ENCODE data around the gene HEATR5A.
"Not testable (repeated sequence)": the region's sequence is repeated elsewhere in the genome, so short reads cannot be mapped to it uniquely, and the experiment has no call there.

HEATR5A gene

DNA sequence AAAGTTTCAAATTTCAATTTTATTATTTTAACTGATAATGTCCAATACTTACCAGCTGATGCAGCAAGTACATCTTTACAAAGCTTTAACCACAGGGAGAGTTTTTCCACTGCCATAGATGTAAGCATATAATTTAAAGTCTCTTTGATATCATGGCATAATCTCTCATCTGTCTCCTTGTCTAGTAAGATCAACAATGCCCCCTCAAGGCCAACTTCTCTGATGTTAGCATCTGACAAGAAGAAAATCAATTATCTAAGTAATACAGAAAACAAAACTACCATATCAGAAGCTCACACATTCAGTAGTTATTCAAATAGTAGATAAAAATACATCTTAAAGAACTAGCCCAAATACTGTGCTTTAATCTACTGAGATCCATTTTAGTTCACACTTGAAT is 94.2 kb downstream of the HEATR5A start:
- no peak for DNase-seq (ENCODE audit: low read depth)

DNA sequence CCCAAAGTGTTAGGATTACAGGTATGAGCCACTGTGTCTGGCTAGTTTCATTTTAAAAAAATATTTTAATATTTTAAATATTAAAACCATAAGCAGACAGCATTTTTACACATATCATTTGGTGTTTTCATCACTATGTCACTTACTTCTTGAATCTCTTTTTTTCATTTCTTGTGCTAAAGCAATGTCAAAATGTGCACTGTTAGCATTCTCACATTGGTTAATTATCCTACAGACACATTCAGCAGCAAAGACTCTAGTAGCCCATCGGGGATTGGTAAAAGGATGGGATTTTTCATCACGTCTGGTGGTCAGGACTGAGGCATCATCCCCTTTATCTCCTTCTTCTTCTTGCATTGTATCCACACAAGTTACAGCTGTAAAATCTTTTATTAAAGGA is 96.9 kb downstream of the HEATR5A start:
- DNase-seq (ENCODE audit: low read depth): no peak

DNA sequence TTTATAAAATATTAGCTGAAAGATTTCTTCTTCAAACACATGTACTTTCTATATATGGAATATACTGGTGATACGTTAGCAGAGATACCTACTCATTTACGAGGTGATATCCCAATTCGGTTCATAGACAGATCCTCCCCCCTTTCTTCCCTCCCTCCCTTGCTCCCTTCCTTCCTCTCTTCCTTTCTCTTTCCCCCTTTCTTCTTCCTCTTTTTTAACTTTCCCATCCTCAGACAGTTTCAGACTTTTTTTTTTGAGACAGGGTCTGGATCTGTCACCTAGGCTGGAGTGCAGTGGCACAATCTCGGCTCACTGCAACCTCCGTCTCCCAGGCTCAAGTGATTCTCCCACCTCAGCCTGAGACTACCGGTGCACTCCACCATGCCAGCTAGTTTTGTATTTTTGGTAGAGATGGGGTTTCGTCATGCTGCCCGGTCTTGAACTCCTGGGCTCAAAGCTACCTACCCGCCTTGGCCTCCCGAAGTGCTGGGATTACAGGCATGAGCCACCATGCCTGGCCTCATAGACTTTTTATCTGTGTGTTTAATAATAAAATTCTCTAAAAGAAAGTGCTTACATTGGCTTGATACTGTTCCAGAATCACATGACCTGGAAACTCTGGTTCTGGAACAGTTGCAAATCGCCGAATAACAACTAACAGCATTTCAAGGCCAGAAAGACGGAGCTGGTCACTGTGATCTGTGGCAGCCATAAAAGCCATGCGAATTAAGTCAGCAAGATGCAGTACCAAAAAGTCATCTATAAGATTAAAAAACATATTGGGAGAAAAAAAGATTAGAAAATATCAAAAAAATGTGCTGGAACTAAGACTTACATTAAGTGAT is 99.2 kb downstream of the HEATR5A start:
- DNase-seq (ENCODE audit: low read depth): no peak

DNA sequence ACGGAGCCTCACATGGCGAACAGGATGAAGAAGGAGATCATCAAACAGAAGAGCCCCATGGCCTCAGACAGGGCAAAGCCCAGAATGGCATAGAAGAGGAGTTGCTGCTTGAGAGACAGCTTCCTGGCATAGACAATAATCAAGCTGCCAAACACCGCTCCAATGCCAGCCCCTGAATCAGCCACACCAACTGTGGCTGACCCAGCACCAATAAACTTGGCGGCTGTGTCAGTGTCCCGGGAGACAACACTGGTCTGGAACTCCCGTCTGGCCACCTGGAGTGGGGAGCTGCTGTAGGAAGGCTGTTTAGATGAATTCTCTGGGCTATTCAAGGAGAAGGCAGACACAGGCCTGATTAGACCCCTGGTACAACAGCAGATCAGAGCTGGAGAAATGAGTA is 100.1 kb downstream of the HEATR5A start:
- no peak for DNase-seq (ENCODE audit: low read depth)

DNA sequence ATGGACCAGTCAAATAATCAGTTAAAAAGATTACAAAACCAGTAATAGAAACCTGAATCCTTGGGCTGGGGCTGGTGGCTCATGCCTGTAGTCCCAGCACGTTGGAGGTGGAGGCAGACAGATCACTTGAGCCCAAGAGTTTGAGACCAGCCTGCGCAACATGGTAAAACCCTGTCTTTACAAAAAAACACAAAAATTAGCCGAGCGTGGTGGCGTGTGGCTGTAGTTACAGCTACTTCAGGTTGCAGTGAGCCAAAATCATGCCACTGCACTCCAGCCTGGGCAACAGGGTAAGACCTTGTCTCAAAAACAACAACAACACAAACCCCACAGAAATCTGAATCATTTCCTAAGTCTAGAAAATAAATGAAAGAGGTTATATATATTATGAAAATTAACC is 100.6 kb downstream of the HEATR5A start:
- no peak for DNase-seq (ENCODE audit: low read depth)

DNA sequence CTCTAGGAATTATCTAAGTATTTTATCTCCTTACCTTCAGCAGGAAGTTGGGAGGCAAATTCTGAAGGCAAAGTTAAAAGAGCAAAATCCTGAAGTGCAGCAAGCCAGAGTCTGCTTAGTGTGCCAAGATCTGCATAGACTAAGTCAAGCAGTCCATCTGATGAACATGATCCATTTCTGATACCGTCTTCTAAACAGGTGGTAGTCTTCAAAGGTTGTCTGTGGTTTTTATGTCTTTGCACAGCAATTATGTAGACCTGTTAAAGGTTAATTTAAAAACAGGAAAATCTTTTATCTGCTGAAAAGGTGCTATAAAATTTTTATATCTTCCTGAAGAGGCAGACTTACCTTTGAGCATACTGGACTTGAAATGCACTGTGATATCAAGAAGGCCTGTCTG is 107.4 kb downstream of the HEATR5A start:
- no peak for DNase-seq (ENCODE audit: low read depth)

DNA sequence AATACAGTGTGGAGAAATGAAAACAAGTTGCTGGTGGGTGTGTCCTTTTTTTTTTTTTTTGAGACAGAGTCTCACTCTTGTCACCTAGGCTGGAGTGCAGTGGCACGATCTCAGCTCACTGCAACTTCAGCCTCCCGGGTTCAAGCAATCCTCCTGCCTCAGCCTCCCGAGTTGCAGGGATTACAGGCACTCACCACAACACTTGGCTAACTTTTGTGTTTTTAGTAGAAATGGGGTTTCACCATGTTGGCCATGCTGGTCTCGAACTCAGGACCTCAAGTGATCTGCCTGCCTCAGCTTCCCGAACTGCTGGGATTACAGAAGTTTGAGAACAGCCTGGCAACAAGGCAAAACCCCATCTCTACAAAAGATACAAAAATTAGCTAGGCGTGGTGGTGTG is 108.0 kb downstream of the HEATR5A start:
- not testable (repeated sequence) for DNase-seq (ENCODE audit: low read depth)

DNA sequence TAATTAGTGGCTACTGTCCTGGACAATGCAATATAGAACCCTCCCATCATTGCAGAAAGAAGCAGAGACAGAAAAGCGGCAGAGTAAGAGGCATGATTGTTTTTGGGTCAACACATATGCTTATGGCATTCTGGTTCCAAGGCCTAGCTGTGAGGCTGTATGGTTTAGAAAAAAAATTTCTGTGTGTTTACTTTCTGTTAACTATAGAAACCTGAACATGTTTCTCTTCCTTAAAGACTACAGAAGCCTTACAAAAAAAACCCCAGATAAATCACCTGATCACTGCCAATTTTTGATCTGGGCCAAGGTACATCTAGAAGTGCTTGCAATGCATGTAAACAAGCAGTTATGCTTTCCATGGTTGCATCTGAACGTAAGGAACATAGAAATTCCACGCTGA is 112.7 kb downstream of the HEATR5A start:
- DNase-seq (ENCODE audit: low read depth): no peak

DNA sequence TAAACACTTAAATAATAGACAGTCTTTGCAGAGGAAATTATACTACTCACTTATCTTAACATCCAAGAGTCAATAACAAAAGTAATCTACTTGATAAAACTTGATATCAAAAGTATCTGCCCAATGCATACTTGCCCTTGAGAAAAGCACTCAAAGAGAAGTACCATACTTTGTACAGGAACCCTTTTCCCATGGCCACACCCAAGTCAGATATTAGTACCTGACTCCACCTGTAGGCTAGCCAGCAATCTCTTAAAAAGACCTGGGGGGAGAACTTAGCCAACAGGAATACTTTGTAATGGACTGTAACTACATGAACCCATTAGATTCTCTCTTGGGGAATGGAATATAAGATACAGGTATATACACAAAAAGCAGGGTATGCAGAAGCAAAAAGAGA is 113.2 kb downstream of the HEATR5A start:
- no peak for DNase-seq (ENCODE audit: low read depth)

DNA sequence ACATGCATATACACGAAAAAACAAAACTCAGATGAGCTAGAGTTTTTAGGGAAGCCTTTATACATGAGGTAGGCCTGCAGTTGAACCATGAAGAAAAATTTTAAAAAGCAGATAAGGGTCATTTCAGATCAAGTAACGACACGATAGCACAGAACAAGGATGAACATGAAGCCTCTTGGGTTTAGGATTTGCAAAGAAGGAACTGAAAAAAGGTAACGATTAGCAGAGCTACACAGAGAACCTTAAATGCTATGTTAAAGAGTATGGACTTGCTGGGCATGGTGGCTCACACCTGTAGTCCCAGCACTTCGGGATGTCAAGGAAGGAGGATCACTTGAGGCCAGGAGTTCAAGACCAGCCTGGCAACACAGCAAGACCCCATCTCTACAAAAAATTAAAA is 116.7 kb downstream of the HEATR5A start:
- no peak for DNase-seq (ENCODE audit: low read depth)

DNA sequence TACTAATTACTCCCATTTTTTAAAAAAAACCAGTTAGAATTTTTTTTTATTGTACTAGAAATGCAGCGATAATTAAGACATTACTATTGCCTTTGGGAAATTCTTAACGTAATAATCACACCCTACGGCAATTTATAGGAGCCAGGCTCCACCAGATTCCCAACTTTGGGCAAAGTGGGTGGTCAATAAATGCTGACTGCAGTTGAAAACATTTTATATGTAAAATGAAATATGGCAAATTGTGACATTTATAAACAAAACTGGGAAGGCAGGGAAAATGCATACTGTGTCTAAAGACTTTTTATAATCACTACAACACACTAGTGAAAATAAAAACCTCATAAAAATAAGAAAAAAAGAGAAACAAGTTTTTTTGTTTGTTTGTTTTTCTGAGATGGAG is 119.5 kb downstream of the HEATR5A start:
- DNase-seq (ENCODE audit: low read depth): no peak

DNA sequence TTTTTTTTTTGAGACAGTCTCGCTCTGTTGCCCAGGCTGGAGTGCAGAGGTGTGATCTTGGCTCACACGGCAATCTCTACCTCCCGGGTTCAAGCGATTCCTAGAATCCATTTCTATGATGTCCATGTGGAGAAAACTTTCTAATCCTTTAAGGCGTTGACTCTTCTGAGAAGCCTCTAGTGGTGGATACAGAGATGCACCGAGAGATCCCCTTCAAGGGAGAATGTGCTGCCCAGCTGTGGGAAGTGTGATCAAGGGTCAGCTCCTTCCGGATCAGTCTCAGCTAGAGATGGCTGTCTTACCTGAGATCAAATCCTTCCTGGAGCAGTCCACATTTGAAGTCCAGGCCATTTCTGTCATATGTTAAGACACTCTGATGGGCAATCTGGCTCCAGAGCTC is 120.1 kb downstream of the HEATR5A start:
- no peak for DNase-seq (ENCODE audit: low read depth)

DNA sequence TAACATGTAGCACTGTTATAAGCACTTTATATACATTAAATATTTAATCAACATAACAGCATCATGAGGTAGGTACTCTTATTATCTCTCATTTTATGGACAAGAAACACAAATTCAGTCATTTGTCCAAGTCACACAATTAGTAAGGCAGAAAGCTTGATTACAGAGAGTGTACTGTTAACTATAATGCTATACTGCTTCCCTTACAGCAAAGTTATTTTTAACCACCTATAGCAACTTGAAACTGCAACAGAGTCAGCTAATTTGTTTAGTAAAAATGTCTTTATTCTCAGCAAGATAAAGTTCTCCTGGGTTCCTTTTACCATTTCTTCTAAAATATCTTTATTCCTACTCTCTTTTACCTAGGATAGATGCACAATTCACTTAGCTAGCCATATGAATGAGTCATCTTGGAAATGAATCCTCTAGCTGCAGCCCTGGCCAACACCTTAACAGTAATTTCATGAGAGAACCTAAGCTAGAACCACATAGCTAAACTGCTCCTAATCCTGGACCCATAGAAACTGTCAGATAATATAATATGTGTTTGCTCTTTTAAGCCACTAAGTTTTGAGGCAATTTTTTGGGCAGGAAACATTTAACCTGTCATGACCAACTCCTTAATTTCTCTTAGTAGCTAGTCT is 122.5 kb downstream of the HEATR5A start:
- DNase-seq (ENCODE audit: low read depth): no peak

DNA sequence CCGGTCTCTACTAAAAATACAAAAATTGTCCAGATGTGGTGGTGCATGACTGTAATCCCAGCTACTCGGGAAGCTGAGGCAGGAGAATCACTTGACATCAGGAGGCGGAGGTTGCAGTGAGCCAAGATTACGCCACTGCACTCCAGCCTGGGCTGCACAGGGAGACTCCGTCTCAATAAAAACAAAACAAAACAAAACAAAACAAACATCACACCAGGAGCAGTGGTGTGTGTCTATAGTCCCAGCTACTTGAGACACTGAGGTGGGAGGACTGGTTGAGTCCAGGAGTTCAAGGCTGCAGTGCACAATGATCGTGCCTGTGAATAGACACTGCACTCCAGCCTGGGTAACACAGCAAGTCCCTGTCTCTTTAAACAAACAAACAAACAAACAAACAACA is 123.2 kb downstream of the HEATR5A start:
- DNase-seq (ENCODE audit: low read depth): no peak

DNA sequence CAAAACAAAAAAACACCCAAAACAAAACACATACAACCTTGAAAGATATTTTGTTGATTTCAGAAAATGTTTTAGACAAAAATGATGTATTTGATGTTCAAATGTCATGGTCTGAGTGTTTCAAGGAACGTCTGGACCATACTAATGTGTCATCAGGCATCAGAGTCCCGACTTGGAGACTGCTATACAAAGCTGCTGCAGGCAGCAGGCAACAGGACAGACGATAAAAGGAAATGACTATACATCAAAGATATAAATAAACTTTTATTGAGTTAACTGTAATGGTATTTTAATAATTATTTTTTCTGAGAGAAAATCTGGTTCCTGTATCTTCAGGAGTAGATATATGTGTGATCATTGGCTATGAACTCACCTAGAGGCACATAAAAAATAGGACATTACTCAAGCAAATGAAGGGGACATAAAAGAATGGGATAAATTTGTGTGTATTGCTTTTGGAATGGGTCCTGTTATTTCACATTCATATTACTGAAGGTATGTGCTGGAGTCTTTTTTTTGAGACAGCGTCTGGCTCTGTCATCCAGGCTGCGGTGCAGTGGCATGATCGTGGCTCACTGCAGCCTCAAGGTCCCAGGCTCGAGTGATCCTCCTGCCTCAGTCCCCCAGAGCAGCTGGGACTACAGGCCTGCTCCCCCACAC is 125.5 kb downstream of the HEATR5A start:
- no peak for DNase-seq (ENCODE audit: low read depth)

DNA sequence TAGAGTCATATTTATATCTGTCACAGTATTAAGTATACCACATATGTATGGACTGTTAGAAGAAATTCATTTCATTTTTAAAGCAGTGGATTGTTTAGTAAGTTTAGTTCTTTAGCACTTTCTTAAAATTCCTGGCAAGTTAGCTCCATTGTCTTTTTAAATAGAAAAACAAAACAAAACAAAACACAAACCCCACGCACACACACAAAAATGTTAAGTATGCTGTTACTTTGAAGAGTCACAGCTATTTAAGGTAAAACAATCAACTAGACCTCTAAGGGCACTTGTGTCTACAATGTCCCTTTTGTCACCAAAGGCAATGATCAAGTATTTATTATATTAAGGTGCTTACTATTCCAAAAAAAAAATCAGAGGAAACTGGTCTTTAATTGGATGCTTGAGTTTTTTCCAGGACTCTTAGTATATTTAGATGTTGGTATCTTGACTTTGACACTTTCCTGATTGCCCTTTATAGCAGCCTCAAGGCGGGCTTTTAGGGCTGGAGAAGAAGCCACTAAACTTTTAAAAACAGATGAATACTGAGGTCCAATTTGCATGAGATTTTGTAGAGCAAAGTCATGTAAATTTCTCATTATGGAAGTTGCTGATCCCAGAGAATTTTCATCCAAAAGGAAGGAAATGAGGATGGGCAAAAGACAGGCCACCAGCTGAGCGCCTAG is 127.3 kb downstream of the HEATR5A start:
- no peak for DNase-seq (ENCODE audit: low read depth)

DNA sequence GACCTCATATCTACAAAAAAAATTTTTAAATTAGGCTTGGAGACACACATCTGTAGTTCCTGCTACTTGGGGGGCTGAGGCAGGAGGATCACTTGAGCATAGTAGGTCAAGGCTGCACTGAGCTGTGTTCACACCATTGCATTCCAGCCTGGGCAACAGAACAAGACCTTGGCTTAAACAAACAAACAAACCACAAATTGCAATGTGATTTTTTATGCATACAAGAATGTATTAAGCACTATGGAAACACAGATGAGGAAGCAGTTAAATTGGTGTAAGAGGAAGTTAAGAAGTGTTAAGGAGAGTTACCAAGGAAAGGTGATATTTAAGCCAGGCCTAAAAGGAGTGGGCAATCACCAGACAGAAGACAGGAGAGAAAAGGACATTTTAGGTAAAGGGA is 129.1 kb downstream of the HEATR5A start:
- no peak for DNase-seq (ENCODE audit: low read depth)

DNA sequence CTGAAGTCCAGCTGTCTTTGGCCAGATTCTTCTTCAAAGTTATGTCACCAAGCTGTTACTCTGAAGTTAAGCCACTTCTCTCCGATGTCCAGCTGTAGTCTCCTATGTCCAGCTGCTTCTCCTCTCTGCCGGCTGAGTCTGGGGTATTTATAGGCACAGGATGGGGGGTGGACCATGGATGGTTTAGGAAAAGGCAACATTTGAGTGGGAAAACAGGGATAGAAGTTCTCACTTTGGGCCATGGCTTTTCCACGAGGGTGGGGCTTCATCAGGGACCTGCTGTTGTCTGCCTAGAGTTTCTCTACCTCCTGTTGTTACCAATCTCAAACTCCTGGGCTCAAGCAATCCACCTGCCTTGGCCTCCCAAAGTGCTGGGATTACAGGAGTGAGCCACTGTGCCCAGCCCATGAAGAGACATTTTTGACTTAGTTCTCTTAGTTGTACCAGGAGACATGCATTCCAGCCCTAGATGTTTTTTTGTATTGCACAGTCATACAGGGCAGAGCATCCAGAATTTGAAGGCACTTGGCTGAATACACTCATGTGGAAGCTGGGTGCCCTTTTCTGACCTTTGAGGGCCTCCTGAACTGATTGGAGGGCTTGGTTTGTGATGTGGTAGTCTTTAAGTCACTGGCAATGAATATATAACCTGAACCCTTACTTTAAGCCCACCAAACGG is 132.9 kb downstream of the HEATR5A start:
- DNase-seq (ENCODE audit: low read depth): no peak

DNA sequence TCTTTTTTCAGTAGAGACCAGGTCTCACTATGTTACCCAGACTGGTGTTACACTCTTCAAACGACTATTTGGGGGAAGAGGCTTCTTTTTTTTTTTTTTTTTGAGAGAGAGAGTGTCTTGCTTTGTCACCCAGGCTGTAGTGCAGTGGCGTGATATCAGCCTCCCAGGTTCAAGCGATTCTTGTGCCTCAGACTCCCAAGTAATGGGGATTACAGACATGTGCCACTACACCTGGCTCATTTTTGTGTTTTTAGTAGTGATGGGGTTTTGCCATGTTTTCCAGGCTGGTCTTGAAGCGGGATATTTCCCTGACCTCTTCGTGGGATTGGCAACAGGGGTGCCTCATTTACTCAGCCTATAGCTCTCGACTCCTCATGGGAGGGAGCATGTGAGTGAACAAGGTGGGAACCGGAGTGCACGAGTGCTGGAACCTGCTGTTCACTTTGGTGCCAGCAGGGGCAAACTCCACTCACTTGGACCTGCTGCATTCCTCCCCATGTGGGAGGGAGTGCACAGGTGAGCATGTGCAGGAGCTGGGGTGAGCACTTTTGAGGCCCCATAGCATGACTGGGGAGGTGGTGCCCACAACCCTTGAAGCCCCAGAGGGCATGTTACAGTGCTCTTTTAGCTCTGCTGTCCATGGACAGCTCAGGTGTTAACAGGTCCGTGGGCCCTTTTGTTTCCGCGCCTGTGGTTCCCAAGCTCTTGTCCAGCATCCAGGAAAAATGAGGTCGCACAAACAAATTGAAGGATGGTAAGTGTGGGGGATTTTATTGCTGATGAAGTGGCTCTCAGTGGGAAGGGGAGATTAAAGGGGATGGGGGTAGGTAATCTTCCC is 133.7 kb downstream of the HEATR5A start:
- DNase-seq (ENCODE audit: low read depth): no peak

DNA sequence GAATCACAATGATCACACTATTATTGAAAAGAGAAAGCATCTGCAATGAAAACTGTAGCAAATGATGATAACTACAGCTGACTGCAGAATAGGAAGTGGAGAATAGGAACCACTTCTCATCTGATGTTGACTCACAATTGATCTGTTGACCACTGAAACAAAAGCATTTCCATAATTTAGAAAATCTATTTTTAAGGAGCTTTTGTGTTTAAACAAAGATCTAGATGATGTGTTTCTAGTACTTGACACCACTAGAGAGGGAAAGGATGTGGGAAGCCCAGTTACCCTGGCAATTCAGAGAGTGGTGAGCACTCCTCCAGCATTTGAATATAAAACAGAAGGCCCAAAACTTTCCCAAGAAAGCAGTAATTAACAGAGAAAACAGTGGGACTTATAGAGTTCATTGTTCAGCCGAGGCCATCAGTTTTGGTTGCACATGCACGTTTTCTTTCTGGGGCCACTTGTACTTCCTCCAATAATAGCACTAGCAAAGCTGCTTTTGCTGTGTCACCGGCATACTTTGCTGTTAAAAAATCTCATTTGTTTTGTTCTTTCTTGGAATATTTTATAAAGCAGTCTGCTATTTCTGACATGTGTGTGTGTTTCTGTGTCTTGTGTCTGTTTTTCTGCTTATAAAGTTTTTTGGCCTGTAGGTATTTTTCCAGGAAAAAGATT is 136.6 kb downstream of the HEATR5A start:
- no peak for DNase-seq (ENCODE audit: low read depth)

DNA sequence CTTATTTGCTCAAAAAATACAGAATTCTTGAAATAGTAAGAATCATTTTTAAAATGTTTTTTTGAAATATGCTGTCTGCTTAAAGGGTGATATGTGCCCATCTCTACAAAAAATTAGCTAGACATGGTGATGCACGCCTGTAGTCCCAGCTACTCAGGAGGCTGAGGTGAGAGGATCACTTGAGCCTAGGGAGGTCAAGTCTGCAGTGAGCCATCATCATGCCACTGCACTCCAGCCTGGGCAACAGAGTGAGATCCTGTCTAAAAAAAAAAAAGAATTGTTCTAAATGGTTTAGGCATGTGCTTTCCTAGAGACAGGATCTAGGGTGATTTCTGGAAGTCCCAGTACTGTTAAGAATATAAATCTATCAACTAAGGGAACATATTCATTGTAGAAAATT is 137.2 kb downstream of the HEATR5A start:
- DNase-seq (ENCODE audit: low read depth): no peak
